HUES6 (cell line): Measurements from ENCODE around the gene KSR2.

Experiments used
- H3K27ac ChIP-seq: 2 replicates; pipeline ENCODE4 v1.7.0; 2013; ENCODE audit warnings: low read depth, mild to moderate bottlenecking, low read length, inconsistent platforms
- H3K27me3 ChIP-seq: 2 replicates; pipeline ENCODE4 v1.6.1; 2013; ENCODE audit warnings: low read length; ENCODE audit not compliant: control insufficient read depth, insufficient read depth
- H3K36me3 ChIP-seq: 2 replicates; pipeline ENCODE4 v1.6.1; 2013; ENCODE audit warnings: low read length; ENCODE audit not compliant: control insufficient read depth, insufficient read depth
- H3K4me1 ChIP-seq: 2 replicates; pipeline ENCODE4 v1.6.1; 2013; ENCODE audit warnings: low read length; ENCODE audit not compliant: control insufficient read depth, insufficient read depth
- H3K4me3 ChIP-seq: 2 replicates; pipeline ENCODE4 v1.5.1; 2013; ENCODE audit warnings: low read depth, low read length
- H3K9ac ChIP-seq: one replicate; pipeline ENCODE4 v1.6.1; 2013; ENCODE audit warnings: mild to moderate bottlenecking, low read length
- H3K9me3 ChIP-seq: 2 replicates; pipeline ENCODE4 v1.6.1; 2013; ENCODE audit warnings: low read depth, low read length; ENCODE audit not compliant: control insufficient read depth, insufficient read depth

KSR2 gene

DNA sequence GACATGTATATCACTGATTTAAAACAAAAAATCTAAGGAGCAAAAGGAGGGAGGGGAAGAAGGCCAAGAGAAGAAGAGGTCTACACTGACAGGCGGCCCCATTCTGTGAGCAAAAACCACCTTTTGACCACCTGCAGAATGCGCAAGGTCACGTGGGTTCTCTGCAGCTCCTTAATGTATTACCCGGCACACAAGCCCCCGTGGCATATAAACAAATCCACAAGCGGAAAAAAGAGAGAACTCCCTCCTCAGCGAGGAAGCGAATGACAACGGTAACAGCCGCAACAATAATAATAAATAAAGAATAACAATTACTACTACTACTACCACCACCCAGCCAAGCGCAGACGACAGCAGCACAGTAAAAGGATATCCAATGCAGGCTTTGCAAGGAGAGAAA is 1.3 kb downstream of the KSR2 start:
- Histone ChIP-seq H3K36me3 (no peaks in the 10 kb centered on the region), H3K27me3 (peaks cover 50% of the 10 kb centered on the region), H3K9ac (no peak overlapping the region), H3K27ac (no peak overlapping the region), H3K4me3 (peak overlapping the region; percentile 88), H3K4me1 (0 out of 2 replicates have a peak, but pooled peaks cover 3% of the 10 kb centered on the region), H3K9me3 (peaks cover 9% of the 10 kb centered on the region; the same call in 1 of the 2 replicates)

DNA sequence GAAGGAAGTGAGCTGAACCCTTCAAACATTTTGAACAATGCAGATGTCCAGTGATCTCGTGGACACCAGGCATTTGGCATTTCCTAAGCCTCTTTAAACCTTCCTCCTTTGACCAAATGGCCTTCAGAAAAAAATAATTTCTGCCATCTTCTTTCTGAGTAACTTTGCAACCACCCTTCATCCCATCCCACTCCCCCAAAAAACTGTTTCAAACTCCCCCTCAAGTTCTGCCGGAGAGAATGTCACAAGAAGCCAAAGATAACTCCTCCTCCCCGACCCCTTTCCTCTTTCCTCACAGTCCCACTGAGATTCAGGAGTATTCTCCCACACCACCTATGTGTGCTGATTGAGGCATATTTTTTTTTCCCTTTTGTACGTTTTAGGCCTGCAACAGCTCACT is 1.7 kb downstream of the KSR2 start:
- H3K27me3 ChIP-seq = peaks cover 50% of the 10 kb centered on the region
- peaks cover 7% of the 10 kb centered on the region; the same call in 1 of the 2 replicates for H3K9me3 ChIP-seq
- H3K4me1 ChIP-seq = 0 out of 2 replicates have a peak, but pooled peaks cover 3% of the 10 kb centered on the region

DNA sequence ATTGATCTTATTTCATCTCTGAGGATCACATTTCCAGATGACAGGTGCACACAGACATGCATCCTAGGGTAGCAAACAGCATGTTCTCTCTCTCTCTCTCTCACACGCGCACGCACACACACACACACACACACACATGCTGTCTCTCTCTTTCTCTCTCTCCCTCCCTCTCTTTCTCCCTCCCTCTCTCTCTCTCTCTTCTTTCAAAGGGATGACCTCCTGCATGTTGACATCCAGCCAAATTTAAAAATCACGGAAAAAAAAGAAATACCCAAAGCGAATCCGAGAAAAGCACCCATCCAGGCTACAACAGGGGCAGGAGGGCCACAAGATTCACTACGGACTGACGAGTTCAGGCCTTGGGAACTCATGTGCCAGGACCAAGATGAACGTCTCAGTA is 2.3 kb downstream of the KSR2 start:
- Histone ChIP-seq H3K9me3 (0 out of 2 replicates have a peak, but pooled peaks cover 2% of the 10 kb centered on the region), H3K27me3 (peaks cover 50% of the 10 kb centered on the region), H3K27ac (no peak overlapping the region), H3K36me3 (no peaks in the 10 kb centered on the region), H3K4me1 (0 out of 2 replicates have a peak, but pooled peaks cover 3% of the 10 kb centered on the region), H3K4me3 (no peak overlapping the region), H3K9ac (no peak overlapping the region)

More for the DNA sequence above, 1.7 kb downstream of the KSR2 start:
- no peak overlapping the region for H3K27ac ChIP-seq
- H3K4me3 ChIP-seq = no peak overlapping the region; the same call in 1 of the 2 replicates
- H3K36me3 ChIP-seq = no peaks in the 10 kb centered on the region
- H3K9ac ChIP-seq = no peak overlapping the region

DNA sequence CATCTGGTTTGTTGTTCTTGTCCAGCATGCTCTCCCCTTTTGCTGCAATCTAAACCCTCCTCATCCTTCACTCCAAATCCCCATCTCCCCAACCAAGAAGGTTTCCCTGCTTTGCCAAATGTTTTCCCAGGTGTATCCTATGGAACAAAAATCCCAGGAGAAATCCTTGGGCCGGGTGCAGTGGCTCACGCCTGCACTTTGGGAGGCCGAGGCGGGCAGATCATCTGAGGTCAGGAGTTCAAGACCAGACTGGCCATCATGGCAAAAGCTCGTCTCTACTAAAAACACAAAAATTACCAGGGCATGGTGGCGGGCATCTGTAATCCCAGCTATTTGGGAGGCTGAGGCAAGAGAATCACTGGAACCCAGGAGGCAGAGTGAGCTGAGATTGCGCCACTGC is 5.0 kb downstream of the KSR2 start:
- Histone ChIP-seq H3K4me1 (0 out of 2 replicates have a peak, but pooled peaks cover 3% of the 10 kb centered on the region), H3K27me3 (peaks cover 36% of the 10 kb centered on the region), H3K9ac (no peak overlapping the region), H3K27ac (no peak overlapping the region), H3K9me3 (no peaks in the 10 kb centered on the region), H3K4me3 (no peak overlapping the region), H3K36me3 (no peaks in the 10 kb centered on the region)

DNA sequence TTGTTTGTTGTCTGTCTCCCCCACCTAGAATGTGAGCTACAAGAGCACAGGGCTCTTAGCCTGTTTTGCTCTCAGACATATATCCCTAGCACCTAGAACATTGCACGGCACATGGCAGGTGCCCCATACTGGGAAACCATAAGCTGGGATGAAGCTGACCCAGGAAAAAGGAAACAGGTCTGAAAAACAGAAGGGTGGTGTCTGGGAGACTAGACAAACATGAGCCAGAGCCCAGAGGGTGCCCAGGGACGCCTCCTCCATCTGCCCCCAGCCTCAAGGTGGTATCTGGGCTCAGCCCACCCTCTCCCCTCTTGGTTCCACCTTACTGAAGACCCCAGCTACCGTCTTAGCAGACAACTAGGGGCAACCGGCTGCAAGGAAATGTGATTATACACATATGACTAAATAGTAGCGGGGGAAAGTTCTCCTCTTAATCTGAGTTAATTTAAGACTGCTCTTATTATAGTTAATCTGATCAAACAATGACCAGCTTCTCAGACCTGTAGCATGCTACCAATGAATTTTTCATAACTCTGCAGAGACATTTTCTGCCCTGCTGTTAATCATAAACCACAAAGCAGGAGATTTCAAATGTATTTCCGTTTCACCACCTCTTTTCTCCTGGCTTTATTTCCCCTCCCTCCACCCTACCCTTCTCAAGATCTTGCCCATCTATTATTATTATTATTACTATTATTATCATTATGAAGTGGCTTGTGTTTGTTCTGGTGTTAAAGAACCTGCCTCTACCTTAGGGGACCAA is 31.9 kb downstream of the KSR2 start:
- H3K9me3 ChIP-seq = no peaks in the 10 kb centered on the region
- H3K36me3 ChIP-seq = no peaks in the 10 kb centered on the region
- no peaks in the 10 kb centered on the region for H3K27me3 ChIP-seq
- no peaks in the 10 kb centered on the region for H3K4me1 ChIP-seq
- H3K9ac ChIP-seq = no peak overlapping the region
- no peak overlapping the region for H3K27ac ChIP-seq
- no peak overlapping the region for H3K4me3 ChIP-seq

DNA sequence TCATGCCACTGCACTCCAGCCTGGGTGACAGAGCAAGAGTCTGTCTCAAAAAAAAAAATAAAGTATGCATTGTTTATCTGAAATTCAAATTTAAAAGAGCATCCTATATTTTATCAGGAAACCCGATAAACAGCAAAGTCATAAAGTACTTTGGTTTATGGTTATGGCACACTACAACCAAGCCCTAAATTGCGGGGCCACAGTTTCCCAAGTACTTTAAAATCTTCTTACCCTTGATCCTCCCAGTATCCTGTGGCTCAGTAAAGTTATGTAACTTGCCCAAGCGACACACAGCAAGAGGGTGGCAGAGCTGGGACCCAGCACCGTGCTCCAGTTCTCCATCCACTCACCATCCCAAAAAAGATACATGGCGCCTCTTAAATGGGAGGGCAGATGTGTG is 35.2 kb downstream of the KSR2 start:
- H3K9ac ChIP-seq = no peak overlapping the region
- no peaks in the 10 kb centered on the region for H3K27me3 ChIP-seq
- H3K36me3 ChIP-seq = no peaks in the 10 kb centered on the region
- H3K27ac ChIP-seq = no peak overlapping the region
- H3K4me1 ChIP-seq = no peaks in the 10 kb centered on the region
- no peaks in the 10 kb centered on the region for H3K9me3 ChIP-seq
- H3K4me3 ChIP-seq = no peak overlapping the region

DNA sequence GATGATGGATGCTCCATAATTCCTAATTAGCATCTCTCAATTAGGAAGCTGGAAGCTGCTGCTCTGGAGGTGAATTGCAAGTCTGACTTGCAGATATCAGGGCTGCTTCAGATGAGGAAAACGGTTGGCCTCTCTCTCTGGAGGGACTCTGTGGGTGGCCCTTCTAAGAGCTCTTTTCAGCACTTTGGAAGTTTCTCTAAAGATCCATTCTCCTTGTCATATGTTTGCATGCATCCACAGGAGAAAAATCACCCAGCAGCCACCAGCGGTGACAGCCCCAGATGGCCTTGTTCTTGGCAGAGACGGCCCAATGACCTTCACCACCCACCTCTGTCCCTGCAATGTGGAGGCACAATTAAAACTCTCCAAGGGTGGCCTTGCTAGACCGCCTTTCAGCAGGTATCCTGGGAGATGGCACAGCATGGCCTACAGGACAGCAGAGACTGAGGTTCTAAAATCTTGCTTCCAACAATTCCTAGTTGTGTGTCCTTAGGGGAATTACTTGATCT is 42.3 kb downstream of the KSR2 start:
- no peaks in the 10 kb centered on the region for H3K27me3 ChIP-seq
- H3K27ac ChIP-seq = no peak overlapping the region
- H3K4me1 ChIP-seq = no peaks in the 10 kb centered on the region
- H3K9me3 ChIP-seq = no peaks in the 10 kb centered on the region
- H3K9ac ChIP-seq = no peak overlapping the region
- H3K36me3 ChIP-seq = no peaks in the 10 kb centered on the region
- no peak overlapping the region for H3K4me3 ChIP-seq

DNA sequence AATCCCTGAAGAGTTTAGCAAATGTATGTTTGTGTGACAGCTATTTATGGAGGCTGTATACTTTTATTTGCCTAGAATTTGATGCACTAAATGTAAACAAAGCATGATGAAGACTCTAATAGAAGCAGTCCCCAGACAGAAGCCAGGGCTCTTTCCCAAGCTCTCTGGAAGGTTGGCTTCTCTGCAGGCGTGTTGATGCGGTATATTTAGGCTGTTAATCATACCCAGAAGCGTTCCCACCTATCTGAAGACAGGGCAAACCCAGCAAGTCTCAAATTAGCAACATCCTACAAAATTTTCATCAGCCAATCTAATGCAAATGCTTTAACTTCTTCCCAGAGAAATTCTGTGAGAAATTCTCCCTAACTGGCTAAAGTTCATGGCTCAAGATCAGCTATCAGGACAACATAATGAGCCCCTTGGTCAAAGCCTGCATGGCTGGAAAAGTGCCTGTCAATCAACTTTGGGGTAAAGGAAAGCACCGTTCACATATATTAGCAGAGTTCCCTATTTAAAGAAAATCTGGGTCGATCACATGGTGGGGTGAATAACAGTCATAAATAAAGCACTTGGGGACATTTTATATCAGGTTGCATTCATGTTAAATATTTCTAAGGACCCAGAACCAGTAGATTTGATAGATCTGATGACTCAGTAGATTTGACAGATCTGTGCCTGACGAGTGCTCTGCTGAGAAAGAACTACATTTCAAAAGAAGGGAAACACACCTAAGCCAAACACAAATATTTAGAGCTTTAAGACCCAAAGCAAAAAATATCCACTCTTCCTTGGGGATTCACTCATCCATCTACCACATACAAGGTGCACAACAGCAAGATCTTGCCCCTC is 46.6 kb downstream of the KSR2 start:
- Histone ChIP-seq H3K36me3 (no peaks in the 10 kb centered on the region), H3K9ac (no peak overlapping the region), H3K27me3 (no peaks in the 10 kb centered on the region), H3K4me3 (no peak overlapping the region), H3K9me3 (no peaks in the 10 kb centered on the region), H3K4me1 (no peaks in the 10 kb centered on the region), H3K27ac (no peak overlapping the region)

DNA sequence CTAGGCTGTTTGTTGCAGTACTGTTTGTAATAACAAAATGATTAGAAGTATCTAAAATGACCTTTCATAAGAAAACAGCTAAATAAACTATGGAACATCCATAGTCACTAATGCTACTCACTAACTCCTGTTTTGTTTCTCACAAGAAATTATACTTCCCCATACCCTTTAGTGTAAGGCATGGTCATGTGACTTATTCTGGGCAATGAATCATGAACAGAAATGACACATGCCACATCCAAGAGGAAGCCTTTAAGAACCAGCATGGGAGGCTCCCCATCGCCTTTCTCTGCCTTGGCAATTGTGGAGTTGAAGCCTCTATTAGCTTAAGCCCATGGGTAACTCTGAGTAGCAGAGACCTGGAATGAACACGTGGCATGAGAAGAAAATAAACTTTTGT is 49.3 kb downstream of the KSR2 start:
- H3K9ac ChIP-seq = no peak overlapping the region
- H3K36me3 ChIP-seq = no peaks in the 10 kb centered on the region
- H3K27me3 ChIP-seq = no peaks in the 10 kb centered on the region
- H3K9me3 ChIP-seq = no peaks in the 10 kb centered on the region
- no peak overlapping the region for H3K27ac ChIP-seq
- no peak overlapping the region for H3K4me3 ChIP-seq
- no peaks in the 10 kb centered on the region for H3K4me1 ChIP-seq

DNA sequence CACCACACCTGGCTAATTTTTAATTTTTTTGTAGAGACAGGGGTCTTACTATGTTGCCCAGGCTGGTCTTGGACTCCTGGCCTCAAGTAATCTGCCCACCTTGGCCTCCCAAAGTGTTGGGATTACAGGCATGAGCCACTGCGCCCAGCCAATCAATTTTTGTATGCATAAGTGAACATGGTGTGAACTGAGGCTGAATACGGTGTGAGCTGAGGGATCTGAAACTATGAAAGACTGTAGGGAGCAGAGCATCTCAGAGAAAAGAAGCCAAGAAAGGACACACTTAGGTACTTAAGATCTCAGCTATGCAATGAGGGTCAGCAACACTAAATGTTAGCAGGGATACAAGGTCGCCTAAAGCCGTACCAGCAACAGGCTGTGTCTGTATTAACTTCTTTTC is 54.1 kb downstream of the KSR2 start:
- no peak overlapping the region for H3K4me3 ChIP-seq
- H3K27me3 ChIP-seq = no peaks in the 10 kb centered on the region
- H3K9me3 ChIP-seq = no peaks in the 10 kb centered on the region
- H3K4me1 ChIP-seq = no peaks in the 10 kb centered on the region
- no peak overlapping the region for H3K27ac ChIP-seq
- no peak overlapping the region for H3K9ac ChIP-seq
- H3K36me3 ChIP-seq = no peaks in the 10 kb centered on the region

DNA sequence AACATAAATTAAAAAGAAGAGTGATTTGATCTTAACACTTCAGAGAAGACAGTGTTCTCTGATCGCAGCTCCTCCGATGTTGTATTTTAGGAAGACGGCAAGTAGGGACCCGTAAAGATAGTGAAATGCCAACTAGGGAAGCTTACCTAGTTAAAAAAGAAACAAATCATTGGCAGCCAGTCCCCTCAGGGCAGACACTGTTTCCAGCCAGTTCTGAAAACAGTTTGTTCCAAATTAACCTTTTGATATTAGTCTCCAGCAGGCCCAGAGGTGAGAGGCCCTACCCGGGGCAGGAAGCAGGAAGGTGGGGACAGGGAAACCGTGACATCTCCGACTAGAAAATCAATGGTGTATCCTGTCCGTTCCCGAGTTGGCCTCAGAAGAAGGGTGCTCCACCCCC is 56.0 kb downstream of the KSR2 start:
- Histone ChIP-seq H3K9ac (no peak overlapping the region), H3K9me3 (no peaks in the 10 kb centered on the region), H3K27me3 (no peaks in the 10 kb centered on the region), H3K4me1 (no peaks in the 10 kb centered on the region), H3K27ac (no peak overlapping the region), H3K36me3 (no peaks in the 10 kb centered on the region), H3K4me3 (no peak overlapping the region)
